Esophagus muscularis mucosa (tissue), 3 donors: ENCODE measurements around the gene TBC1D8.

Experiments used
- POLR2A ChIP-seq: fragments of 450-650 bp; IDR thresholded peaks from one replicate; pipeline ENCODE4 v1.6.1; 2017; ENCODE audit warnings: antibody characterized with exemption, moderate library complexity, mild to moderate bottlenecking, low read depth
- TF ChIP-seq, protein P1 (sequence below), 3 experiments: fragments of 200-600 bp in 2 of 3; fragments of 450-650 bp in 1 of 3; sonication (generic) in 2 of 3; IDR thresholded peaks; one replicate each; pipeline ENCODE4 v1.5.1; 2017 to 2019; ENCODE audit warnings: antibody characterized with exemption in 3 of 3, mild to moderate bottlenecking in 2 of 3, moderate library complexity in 1 of 3

GRCh38 chr2:100992262-100992661 lies 158.9 kb downstream of the TBC1D8 start:
- TF ChIP-seq POLR2A: no peak
- TF ChIP-seq, protein P1, sequence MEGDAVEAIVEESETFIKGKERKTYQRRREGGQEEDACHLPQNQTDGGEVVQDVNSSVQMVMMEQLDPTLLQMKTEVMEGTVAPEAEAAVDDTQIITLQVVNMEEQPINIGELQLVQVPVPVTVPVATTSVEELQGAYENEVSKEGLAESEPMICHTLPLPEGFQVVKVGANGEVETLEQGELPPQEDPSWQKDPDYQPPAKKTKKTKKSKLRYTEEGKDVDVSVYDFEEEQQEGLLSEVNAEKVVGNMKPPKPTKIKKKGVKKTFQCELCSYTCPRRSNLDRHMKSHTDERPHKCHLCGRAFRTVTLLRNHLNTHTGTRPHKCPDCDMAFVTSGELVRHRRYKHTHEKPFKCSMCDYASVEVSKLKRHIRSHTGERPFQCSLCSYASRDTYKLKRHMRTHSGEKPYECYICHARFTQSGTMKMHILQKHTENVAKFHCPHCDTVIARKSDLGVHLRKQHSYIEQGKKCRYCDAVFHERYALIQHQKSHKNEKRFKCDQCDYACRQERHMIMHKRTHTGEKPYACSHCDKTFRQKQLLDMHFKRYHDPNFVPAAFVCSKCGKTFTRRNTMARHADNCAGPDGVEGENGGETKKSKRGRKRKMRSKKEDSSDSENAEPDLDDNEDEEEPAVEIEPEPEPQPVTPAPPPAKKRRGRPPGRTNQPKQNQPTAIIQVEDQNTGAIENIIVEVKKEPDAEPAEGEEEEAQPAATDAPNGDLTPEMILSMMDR (IDR thresholded peaks at IDR 0.05): no peak
